ENCODE results near the gene KRTCAP2. TPM values are rescaled to one million over a fixed set of nuclear protein-coding genes. Genes with fewer than 3 reads are reported as not detected.

KRTCAP2 gene
- total and polyA plus RNA-seq, 2 experiments from 2014 or later = 191 to 440 TPM

DNA sequence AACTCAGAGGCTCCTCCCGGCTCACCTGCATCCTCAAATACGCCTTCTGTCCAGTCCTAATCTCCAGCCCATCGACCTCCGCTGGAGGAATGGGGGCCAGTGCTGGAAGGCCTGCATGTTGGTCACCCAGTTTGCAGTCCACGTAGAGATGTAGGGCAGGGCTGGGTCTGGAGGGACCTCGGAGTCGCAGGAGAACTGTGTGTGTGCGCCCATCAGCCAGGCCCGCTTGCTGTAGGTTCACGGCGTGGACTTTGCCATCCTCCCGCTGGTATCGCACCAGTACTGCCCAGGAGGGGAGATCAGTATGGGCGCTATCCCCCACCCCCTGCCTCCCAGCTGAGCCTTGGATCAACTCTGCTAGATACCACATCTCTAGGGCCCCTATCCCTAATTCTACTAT is 31.9 kb upstream of the KRTCAP2 start:
- Histone ChIP-seq H3K27me3 (no peaks in the 10 kb centered on the region), H3K9me3 (ENCODE audit: low read depth) (no peaks in the 10 kb centered on the region), H3K79me2 (peaks cover 9% of the 10 kb centered on the region), H3K9me2 (replicated peaks; ENCODE audit: insufficient read depth) (no peaks in the 10 kb centered on the region), H4K20me1 (ENCODE audit: insufficient read depth, poor library complexity, severe bottlenecking) (no peaks in the 10 kb centered on the region), H3K4me2 (no peak overlapping the region), H3K4me1 (ENCODE audit: insufficient read depth) (peaks cover 16% of the 10 kb centered on the region), H2AFZ (no peak overlapping the region), H3K4me3 (no peak overlapping the region), H3K27ac (no peak overlapping the region), H3K36me3 (replicated peaks; ENCODE audit: insufficient read depth, low read depth) (no peaks in the 10 kb centered on the region)
- DNase-seq (ENCODE audit: low spot score) = no peak
- TF ChIP-seq EZH2phosphoT487 (IDR thresholded peaks at IDR 0.05; ENCODE audit: low read depth, severe bottlenecking, unreplicated experiment) (no peak), EZH2 (IDR thresholded peaks at IDR 0.05; ENCODE audit: borderline replicate concordance) (no peak)
- TF ChIP-seq, protein P1, sequence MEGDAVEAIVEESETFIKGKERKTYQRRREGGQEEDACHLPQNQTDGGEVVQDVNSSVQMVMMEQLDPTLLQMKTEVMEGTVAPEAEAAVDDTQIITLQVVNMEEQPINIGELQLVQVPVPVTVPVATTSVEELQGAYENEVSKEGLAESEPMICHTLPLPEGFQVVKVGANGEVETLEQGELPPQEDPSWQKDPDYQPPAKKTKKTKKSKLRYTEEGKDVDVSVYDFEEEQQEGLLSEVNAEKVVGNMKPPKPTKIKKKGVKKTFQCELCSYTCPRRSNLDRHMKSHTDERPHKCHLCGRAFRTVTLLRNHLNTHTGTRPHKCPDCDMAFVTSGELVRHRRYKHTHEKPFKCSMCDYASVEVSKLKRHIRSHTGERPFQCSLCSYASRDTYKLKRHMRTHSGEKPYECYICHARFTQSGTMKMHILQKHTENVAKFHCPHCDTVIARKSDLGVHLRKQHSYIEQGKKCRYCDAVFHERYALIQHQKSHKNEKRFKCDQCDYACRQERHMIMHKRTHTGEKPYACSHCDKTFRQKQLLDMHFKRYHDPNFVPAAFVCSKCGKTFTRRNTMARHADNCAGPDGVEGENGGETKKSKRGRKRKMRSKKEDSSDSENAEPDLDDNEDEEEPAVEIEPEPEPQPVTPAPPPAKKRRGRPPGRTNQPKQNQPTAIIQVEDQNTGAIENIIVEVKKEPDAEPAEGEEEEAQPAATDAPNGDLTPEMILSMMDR (IDR thresholded peaks at IDR 0.05; ENCODE audit: poor library complexity) = no peak
- WGBS (ENCODE audit: low lambda C conversion rate, missing lambda C conversion rate) = 86% methylated on average over 11 of the region's 14 CpGs

- TF ChIP-seq, protein P1 (IDR thresholded peaks at IDR 0.05; ENCODE audit: poor library complexity) = no peak
- TF ChIP-seq EZH2phosphoT487 (IDR thresholded peaks at IDR 0.05; ENCODE audit: low read depth, severe bottlenecking, unreplicated experiment) (no peak), EZH2 (IDR thresholded peaks at IDR 0.05; ENCODE audit: borderline replicate concordance) (no peak)
- Histone ChIP-seq H3K9me2 (replicated peaks; ENCODE audit: insufficient read depth) (no peaks in the 10 kb centered on the region), H3K4me2 (no peak overlapping the region), H4K20me1 (ENCODE audit: insufficient read depth, poor library complexity, severe bottlenecking) (no peaks in the 10 kb centered on the region), H3K4me1 (ENCODE audit: insufficient read depth) (peaks cover 12% of the 10 kb centered on the region), H3K36me3 (replicated peaks; ENCODE audit: insufficient read depth, low read depth) (no peaks in the 10 kb centered on the region), H2AFZ (no peak overlapping the region), H3K4me3 (no peak overlapping the region), H3K27ac (no peak overlapping the region), H3K9me3 (ENCODE audit: low read depth) (no peaks in the 10 kb centered on the region), H3K27me3 (no peaks in the 10 kb centered on the region), H3K79me2 (no peaks in the 10 kb centered on the region)
- DNase-seq (ENCODE audit: low spot score) = no peak
- 93% methylated on average over 19 of the region's 19 CpGs for WGBS (ENCODE audit: low lambda C conversion rate, missing lambda C conversion rate)
These were observed 29.8 kb upstream of the KRTCAP2 start for GRCh38 chr1:155202731-155203515.

DNA sequence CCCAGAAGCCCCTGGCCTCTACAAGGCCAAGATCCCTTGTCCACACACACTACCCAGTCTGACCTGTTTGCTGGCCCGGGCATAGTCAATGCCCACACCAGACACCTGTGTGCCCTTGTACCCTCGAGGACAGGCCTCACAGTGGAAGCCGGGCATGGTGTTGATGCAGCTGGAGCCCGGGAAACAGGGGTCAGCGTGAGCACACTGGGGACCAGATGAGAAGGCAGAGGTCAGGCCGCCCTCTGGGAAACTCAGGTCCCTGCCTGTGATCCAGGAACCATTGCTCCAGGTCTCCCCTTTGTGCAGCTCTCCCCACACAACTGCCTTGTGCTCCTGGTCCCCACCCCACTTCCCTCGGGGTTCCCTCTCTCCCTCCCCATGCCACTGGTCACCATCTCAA is 29.1 kb upstream of the KRTCAP2 start:
- Histone ChIP-seq H3K79me2 (no peaks in the 10 kb centered on the region), H3K36me3 (replicated peaks; ENCODE audit: insufficient read depth, low read depth) (no peaks in the 10 kb centered on the region), H2AFZ (no peak overlapping the region), H3K4me3 (no peak overlapping the region), H3K4me1 (ENCODE audit: insufficient read depth) (peaks cover 5% of the 10 kb centered on the region), H4K20me1 (ENCODE audit: insufficient read depth, poor library complexity, severe bottlenecking) (no peaks in the 10 kb centered on the region), H3K9me3 (ENCODE audit: low read depth) (no peaks in the 10 kb centered on the region), H3K9me2 (replicated peaks; ENCODE audit: insufficient read depth) (no peaks in the 10 kb centered on the region), H3K4me2 (no peak overlapping the region), H3K27me3 (no peaks in the 10 kb centered on the region), H3K27ac (no peak overlapping the region)
- TF ChIP-seq, protein P1 (IDR thresholded peaks at IDR 0.05; ENCODE audit: poor library complexity) = no peak
- TF ChIP-seq EZH2phosphoT487 (IDR thresholded peaks at IDR 0.05; ENCODE audit: low read depth, severe bottlenecking, unreplicated experiment) (no peak), EZH2 (IDR thresholded peaks at IDR 0.05; ENCODE audit: borderline replicate concordance) (no peak)
- 95% methylated on average over 6 of the region's 7 CpGs for WGBS (ENCODE audit: low lambda C conversion rate, missing lambda C conversion rate)
- no peak for DNase-seq (ENCODE audit: low spot score)

Measured in hepatocyte (in vitro differentiated cells).